Effector memory CD4-positive, alpha-beta T cell (primary cell): ENCODE data around the gene PREB.

Experiments used
- DNase-seq, 3 donors: peaks; one replicate each; pipeline ENCODE4 v3.0.0-alpha.2; 2020
- H3K27ac ChIP-seq: 2 replicates; pipeline ENCODE4 v1.7.0; 2013; ENCODE audit warnings: mild to moderate bottlenecking, low read length, moderate library complexity; ENCODE audit not compliant: insufficient read depth, poor library complexity, severe bottlenecking
- H3K27me3 ChIP-seq: replicated peaks from 2 replicates; pipeline ENCODE4 v1.7.0; 2013; ENCODE audit warnings: mild to moderate bottlenecking, low read length; ENCODE audit not compliant: insufficient read depth, control insufficient read depth, poor library complexity, severe bottlenecking
- H3K36me3 ChIP-seq: 2 replicates; pipeline ENCODE4 v1.7.0; 2013; ENCODE audit warnings: mild to moderate bottlenecking, low read length, moderate library complexity; ENCODE audit not compliant: control insufficient read depth, insufficient read depth
- H3K4me1 ChIP-seq: 2 replicates; pipeline ENCODE4 v1.7.0; 2013; ENCODE audit warnings: low read length, mild to moderate bottlenecking; ENCODE audit not compliant: control insufficient read depth, insufficient read depth, poor library complexity, severe bottlenecking
- H3K4me3 ChIP-seq: 2 replicates; pipeline ENCODE4 v1.7.0; 2013; ENCODE audit warnings: low read length, low read depth, mild to moderate bottlenecking; ENCODE audit not compliant: insufficient read depth, poor library complexity, severe bottlenecking
- H3K9me3 ChIP-seq: 2 replicates; pipeline ENCODE4 v1.7.0; 2013; ENCODE audit warnings: mild to moderate bottlenecking, low read length, moderate library complexity; ENCODE audit not compliant: control insufficient read depth

Gene PREB

GRCh38 chr2:27138111-27138510 is 3.7 kb upstream of the PREB start:
- Histone ChIP-seq H3K4me1 (peaks cover 9% of the 10 kb centered on the region), H3K4me3 (no peak overlapping the region), H3K27me3 (no peaks in the 10 kb centered on the region), H3K9me3 (no peaks in the 10 kb centered on the region), H3K27ac (no peak overlapping the region), H3K36me3 (no peaks in the 10 kb centered on the region)
- no peak for DNase-seq

- no peak overlapping the region for H3K27ac ChIP-seq
These were observed 3.0 kb upstream of the PREB start for GRCh38 chr2:27137322-27137935.

GRCh38 chr2:27136751-27137150 is 2.3 kb upstream of the PREB start:
- H3K27ac ChIP-seq, result no peak overlapping the region
- no peaks in the 10 kb centered on the region for H3K9me3 ChIP-seq
- H3K4me1 ChIP-seq, result peaks cover 13% of the 10 kb centered on the region
- H3K4me3 ChIP-seq, result no peak overlapping the region
- peaks cover 8% of the 10 kb centered on the region for H3K36me3 ChIP-seq
- no peaks in the 10 kb centered on the region for H3K27me3 ChIP-seq
- DNase-seq, result no peak

More at GRCh38 chr2:27137322-27137935, 3.0 kb upstream of the PREB start:
- Histone ChIP-seq H3K4me3 (no peak overlapping the region), H3K4me1 (peaks cover 13% of the 10 kb centered on the region), H3K9me3 (no peaks in the 10 kb centered on the region), H3K36me3 (peaks cover 2% of the 10 kb centered on the region), H3K27me3 (no peaks in the 10 kb centered on the region)
- DNase-seq, result no peak

GRCh38 chr2:27135478-27135955 is 1.1 kb upstream of the PREB start:
- Histone ChIP-seq H3K27ac (no peak overlapping the region), H3K27me3 (no peaks in the 10 kb centered on the region), H3K9me3 (no peaks in the 10 kb centered on the region), H3K36me3 (peaks cover 11% of the 10 kb centered on the region), H3K4me1 (peaks cover 13% of the 10 kb centered on the region), H3K4me3 (no peak overlapping the region)
- no peak for DNase-seq

GRCh38 chr2:27134781-27135477 is 493 bp upstream of the PREB start:
- Histone ChIP-seq H3K4me1 (peaks cover 13% of the 10 kb centered on the region), H3K36me3 (peaks cover 17% of the 10 kb centered on the region), H3K9me3 (no peaks in the 10 kb centered on the region), H3K27me3 (no peaks in the 10 kb centered on the region), H3K27ac (no peak overlapping the region), H3K4me3 (peak overlapping the region; percentile 99)
- no peak for DNase-seq

GRCh38 chr2:27133195-27133875 is 1.1 kb downstream of the PREB start:
- H3K4me1 ChIP-seq, result peaks cover 13% of the 10 kb centered on the region
- peaks cover 27% of the 10 kb centered on the region for H3K36me3 ChIP-seq
- peak overlapping the region; percentile 99 for H3K4me3 ChIP-seq
- no peaks in the 10 kb centered on the region for H3K27me3 ChIP-seq
- H3K9me3 ChIP-seq, result no peaks in the 10 kb centered on the region
- H3K27ac ChIP-seq, result peak overlapping the region; percentile 95
- DNase-seq, result no peak

GRCh38 chr2:27131429-27131828 is 3.0 kb downstream of the PREB start:
- H3K9me3 ChIP-seq, result no peaks in the 10 kb centered on the region
- H3K27ac ChIP-seq, result no peak overlapping the region
- no peak for DNase-seq
- H3K27me3 ChIP-seq, result no peaks in the 10 kb centered on the region
- peaks cover 27% of the 10 kb centered on the region for H3K36me3 ChIP-seq
- H3K4me1 ChIP-seq, result peaks cover 13% of the 10 kb centered on the region
- no peak overlapping the region for H3K4me3 ChIP-seq

GRCh38 chr2:27130396-27130795 is 4.0 kb downstream of the PREB start:
- no peaks in the 10 kb centered on the region for H3K9me3 ChIP-seq
- no peaks in the 10 kb centered on the region for H3K27me3 ChIP-seq
- no peak overlapping the region for H3K27ac ChIP-seq
- H3K36me3 ChIP-seq, result peaks cover 27% of the 10 kb centered on the region
- H3K4me1 ChIP-seq, result peaks cover 13% of the 10 kb centered on the region
- H3K4me3 ChIP-seq, result no peak overlapping the region
- no peak for DNase-seq

GRCh38 chr2:27128668-27129571 is 5.5 kb downstream of the PREB start:
- Histone ChIP-seq H3K36me3 (peaks cover 27% of the 10 kb centered on the region), H3K9me3 (no peaks in the 10 kb centered on the region), H3K27ac (no peak overlapping the region), H3K27me3 (no peaks in the 10 kb centered on the region), H3K4me1 (peaks cover 14% of the 10 kb centered on the region), H3K4me3 (no peak overlapping the region)
- DNase-seq, result no peak
